Panc1 (cell line): ENCODE results near the gene RELA. TPM values are rescaled to one million over a fixed set of nuclear protein-coding genes. Genes with fewer than 3 reads are reported as not detected.

ENCODE experiments used
- ATAC-seq: fragments of 200-7000 bp; cut with Tn5 transposase; 2 replicates; pipeline ENCODE4 v1.9.1; 2020; ENCODE audit warnings: mild to moderate bottlenecking, moderate library complexity
- BruUV-seq: library from RNA; stranded (reverse); fragments of 400-500 nt; replicated peaks from 2 replicates; lab custom pipeline; 2021; lab: Mats Ljungman, UMichigan
- CTCF ChIA-PET: fragments of 300-600 bp; sonication (Branson Sonifier 250); formaldehyde crosslinking; loops from one replicate; lab custom pipeline; 2022; ENCODE audit warnings: antibody characterized with exemption; lab: Charles Lee
- POLR2A ChIA-PET: fragments of 300-600 bp; sonication (Branson Sonifier 250); formaldehyde crosslinking; loops from one replicate; lab custom pipeline; 2022; ENCODE audit warnings: antibody characterized with exemption; lab: Charles Lee
- DNase-seq: peaks from one replicate; pipeline ENCODE4 v3.0.0-alpha.2; 2010; ENCODE audit warnings: low read depth, low spot score
- H3K27ac ChIP-seq: 2 replicates; pipeline ENCODE4 v1.5.1; 2011; ENCODE audit warnings: mild to moderate bottlenecking, low read length, inconsistent platforms
- H3K27me3 ChIP-seq: fragments of 200-500 bp; sonication (Bioruptor generic); 2 replicates; pipeline ENCODE4 v1.6.0; 2014; ENCODE audit warnings: low read length, inconsistent platforms; ENCODE audit not compliant: control insufficient read depth, insufficient read depth
- H3K36me3 ChIP-seq: fragments of 200-500 bp; sonication (Bioruptor generic); 2 replicates; pipeline ENCODE4 v1.5.1; 2014; ENCODE audit warnings: inconsistent platforms, mild to moderate bottlenecking, low read length, moderate library complexity; ENCODE audit not compliant: control insufficient read depth, insufficient read depth
- H3K4me1 ChIP-seq: 2 replicates; pipeline ENCODE4 v1.5.1; 2011; ENCODE audit warnings: inconsistent platforms, mild to moderate bottlenecking, low read length, moderate library complexity; ENCODE audit not compliant: control insufficient read depth, insufficient read depth
- H3K4me3 ChIP-seq, 2 experiments: 2 replicates each; pipeline ENCODE4 v1.5.1; 2011 to 2012; ENCODE audit warnings: low read depth in 2 of 2, low read length in 2 of 2, mild to moderate bottlenecking in 2 of 2, inconsistent platforms in 1 of 2, moderate library complexity in 1 of 2
- H3K9me3 ChIP-seq: fragments of 200-500 bp; sonication (Bioruptor generic); 2 replicates; pipeline ENCODE4 v1.5.1; 2014; ENCODE audit warnings: low read depth, mild to moderate bottlenecking, inconsistent platforms, low read length, moderate library complexity; ENCODE audit not compliant: control insufficient read depth, insufficient read depth
- POLR2AphosphoS5 ChIP-seq: IDR thresholded peaks from 2 replicates; pipeline ENCODE4 v1.6.1; 2012; ENCODE audit warnings: mild to moderate bottlenecking, low read depth, low read length, moderate library complexity
- SIN3A ChIP-seq: IDR thresholded peaks from 2 replicates; pipeline ENCODE4 v1.6.1; 2012; ENCODE audit warnings: low read depth, mild to moderate bottlenecking, low read length, moderate library complexity, borderline replicate concordance; ENCODE audit not compliant: insufficient read depth
- TCF7L2 ChIP-seq: IDR thresholded peaks from 2 replicates; pipeline ENCODE4 v1.6.1; 2011; ENCODE audit warnings: mild to moderate bottlenecking, low read depth, low read length, inconsistent platforms
- in situ Hi-C: cut with HindIII; loops from 2 replicates; pipeline ENCODE4 v1.10.0; 2016; ENCODE audit warnings: low sequenced_read_pairs, low pct_unique_long_range_greater_than_20kb
- intact Hi-C: fragments of 100-400 bp; cut with micrococcal nuclease; formaldehyde crosslinking; loops from one replicate; pipeline ENCODE4 v1.10.0; 2022; ENCODE audit not compliant: unreplicated experiment
- total RNA-seq: library from RNA; stranded (reverse); gene quantifications from one replicate; pipeline ENCODE4 v1.2.1, GENCODE V29; 2021; ENCODE audit not compliant: unreplicated experiment
- TF ChIP-seq, protein P1 (sequence below): fragments of 450-650 bp; IDR thresholded peaks from 2 replicates; pipeline ENCODE4 v1.5.1; 2017; ENCODE audit warnings: mild to moderate bottlenecking
- TF ChIP-seq, protein P2 (sequence below), 2 experiments: IDR thresholded peaks; 2 replicates each; pipeline ENCODE4 v1.6.1; 2011 to 2012; ENCODE audit warnings: low read depth in 2 of 2, control low read depth in 1 of 2, low read length in 1 of 2, mild to moderate bottlenecking in 1 of 2, moderate library complexity in 1 of 2; ENCODE audit not compliant: insufficient read depth in 1 of 2

Gene RELA
- total RNA-seq, 1 experiment from 2014 or later: 141 TPM

DNA sequence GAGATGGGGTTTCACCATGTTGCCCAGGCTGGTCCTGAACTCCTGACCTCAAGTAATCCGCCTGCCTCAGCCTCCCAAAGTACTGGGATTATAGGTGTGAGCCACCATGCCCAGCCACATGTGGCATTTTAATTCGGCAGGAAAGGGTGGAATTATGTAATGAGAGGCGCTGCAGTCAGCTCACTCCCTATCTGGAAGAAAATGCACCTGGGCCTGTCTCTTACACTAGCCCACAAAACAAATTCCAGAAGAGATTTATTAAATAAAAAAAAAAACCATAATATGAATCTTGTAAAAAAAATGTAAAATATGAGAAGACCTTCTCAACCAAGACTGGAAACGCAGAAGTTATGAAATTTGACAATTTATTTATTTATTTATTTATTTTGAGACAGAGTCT, 41.1 kb upstream of the RELA start:
- no TSS peak for BruUV-seq
- ChIA-PET POLR2A (no interaction called here), CTCF (no interaction called here)

DNA sequence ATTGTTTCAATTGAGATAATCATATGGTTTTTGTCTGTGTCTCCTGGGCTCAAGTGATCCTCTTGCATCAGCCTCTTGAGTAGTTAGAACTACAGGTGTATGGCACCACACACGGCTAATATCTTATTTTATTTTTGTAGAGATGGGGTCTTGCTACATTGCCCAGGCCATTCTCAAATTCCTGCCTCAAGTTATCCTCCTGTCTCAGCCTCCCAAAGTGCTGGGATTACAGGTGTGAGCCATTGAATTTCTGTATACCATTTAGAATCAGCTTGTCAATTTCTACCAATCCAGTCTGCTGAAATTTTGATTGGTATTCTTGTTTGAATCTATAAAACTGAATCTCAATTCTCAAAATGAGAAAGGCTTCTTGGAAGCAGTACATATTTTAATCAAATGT, 39.0 kb upstream of the RELA start:
- H3K36me3 ChIP-seq: no peaks in the 10 kb centered on the region
- no TSS peak for BruUV-seq
- H3K4me3 ChIP-seq: no peak overlapping the region
- ATAC-seq: no peak
- H3K27me3 ChIP-seq: 0 out of 2 replicates have a peak, but pooled peaks cover 5% of the 10 kb centered on the region
- CTCF ChIA-PET: no interaction called here
- no peaks in the 10 kb centered on the region for H3K4me1 ChIP-seq
- intact Hi-C loops: loop anchor here (10.0 kb wide), 1 partner anchor 67 kb away; the partner anchor contains the start of gene SIPA1
- in situ Hi-C loops: no loop called here
- TF ChIP-seq, protein P1, sequence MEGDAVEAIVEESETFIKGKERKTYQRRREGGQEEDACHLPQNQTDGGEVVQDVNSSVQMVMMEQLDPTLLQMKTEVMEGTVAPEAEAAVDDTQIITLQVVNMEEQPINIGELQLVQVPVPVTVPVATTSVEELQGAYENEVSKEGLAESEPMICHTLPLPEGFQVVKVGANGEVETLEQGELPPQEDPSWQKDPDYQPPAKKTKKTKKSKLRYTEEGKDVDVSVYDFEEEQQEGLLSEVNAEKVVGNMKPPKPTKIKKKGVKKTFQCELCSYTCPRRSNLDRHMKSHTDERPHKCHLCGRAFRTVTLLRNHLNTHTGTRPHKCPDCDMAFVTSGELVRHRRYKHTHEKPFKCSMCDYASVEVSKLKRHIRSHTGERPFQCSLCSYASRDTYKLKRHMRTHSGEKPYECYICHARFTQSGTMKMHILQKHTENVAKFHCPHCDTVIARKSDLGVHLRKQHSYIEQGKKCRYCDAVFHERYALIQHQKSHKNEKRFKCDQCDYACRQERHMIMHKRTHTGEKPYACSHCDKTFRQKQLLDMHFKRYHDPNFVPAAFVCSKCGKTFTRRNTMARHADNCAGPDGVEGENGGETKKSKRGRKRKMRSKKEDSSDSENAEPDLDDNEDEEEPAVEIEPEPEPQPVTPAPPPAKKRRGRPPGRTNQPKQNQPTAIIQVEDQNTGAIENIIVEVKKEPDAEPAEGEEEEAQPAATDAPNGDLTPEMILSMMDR: no peak
- TF ChIP-seq TCF7L2 (no peak), SIN3A (no peak), POLR2AphosphoS5 (no peak)
- TF ChIP-seq, protein P2, sequence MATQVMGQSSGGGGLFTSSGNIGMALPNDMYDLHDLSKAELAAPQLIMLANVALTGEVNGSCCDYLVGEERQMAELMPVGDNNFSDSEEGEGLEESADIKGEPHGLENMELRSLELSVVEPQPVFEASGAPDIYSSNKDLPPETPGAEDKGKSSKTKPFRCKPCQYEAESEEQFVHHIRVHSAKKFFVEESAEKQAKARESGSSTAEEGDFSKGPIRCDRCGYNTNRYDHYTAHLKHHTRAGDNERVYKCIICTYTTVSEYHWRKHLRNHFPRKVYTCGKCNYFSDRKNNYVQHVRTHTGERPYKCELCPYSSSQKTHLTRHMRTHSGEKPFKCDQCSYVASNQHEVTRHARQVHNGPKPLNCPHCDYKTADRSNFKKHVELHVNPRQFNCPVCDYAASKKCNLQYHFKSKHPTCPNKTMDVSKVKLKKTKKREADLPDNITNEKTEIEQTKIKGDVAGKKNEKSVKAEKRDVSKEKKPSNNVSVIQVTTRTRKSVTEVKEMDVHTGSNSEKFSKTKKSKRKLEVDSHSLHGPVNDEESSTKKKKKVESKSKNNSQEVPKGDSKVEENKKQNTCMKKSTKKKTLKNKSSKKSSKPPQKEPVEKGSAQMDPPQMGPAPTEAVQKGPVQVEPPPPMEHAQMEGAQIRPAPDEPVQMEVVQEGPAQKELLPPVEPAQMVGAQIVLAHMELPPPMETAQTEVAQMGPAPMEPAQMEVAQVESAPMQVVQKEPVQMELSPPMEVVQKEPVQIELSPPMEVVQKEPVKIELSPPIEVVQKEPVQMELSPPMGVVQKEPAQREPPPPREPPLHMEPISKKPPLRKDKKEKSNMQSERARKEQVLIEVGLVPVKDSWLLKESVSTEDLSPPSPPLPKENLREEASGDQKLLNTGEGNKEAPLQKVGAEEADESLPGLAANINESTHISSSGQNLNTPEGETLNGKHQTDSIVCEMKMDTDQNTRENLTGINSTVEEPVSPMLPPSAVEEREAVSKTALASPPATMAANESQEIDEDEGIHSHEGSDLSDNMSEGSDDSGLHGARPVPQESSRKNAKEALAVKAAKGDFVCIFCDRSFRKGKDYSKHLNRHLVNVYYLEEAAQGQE (IDR thresholded peaks at IDR 0.05; ENCODE audit: insufficient read depth in 1 of 2, low read depth in 2 of 2, low read length in 1 of 2): no peak
- H3K9me3 ChIP-seq: no peaks in the 10 kb centered on the region
- H3K27ac ChIP-seq: no peak overlapping the region
- DNase-seq: no peak
- POLR2A ChIA-PET: no interaction called here

More for the DNA sequence above, 41.1 kb upstream of the RELA start:
- no peaks in the 10 kb centered on the region for H3K9me3 ChIP-seq
- H3K27ac ChIP-seq: no peak overlapping the region
- ATAC-seq (no peak), DNase-seq (no peak)
- no peak overlapping the region for H3K4me3 ChIP-seq
- in situ Hi-C loops: no loop called here
- H3K36me3 ChIP-seq: no peaks in the 10 kb centered on the region
- H3K4me1 ChIP-seq: no peaks in the 10 kb centered on the region
- TF ChIP-seq, protein P1: no peak
- no peak for TF ChIP-seq SIN3A
- TF ChIP-seq, protein P2 (IDR thresholded peaks at IDR 0.05; ENCODE audit: insufficient read depth in 1 of 2, low read depth in 2 of 2, low read length in 1 of 2): no peak
- no peak for TF ChIP-seq TCF7L2
- no peak for TF ChIP-seq POLR2AphosphoS5
- H3K27me3 ChIP-seq: 0 out of 2 replicates have a peak, but pooled peaks cover 5% of the 10 kb centered on the region
- intact Hi-C loops: loop anchor here (10.0 kb wide), 1 partner anchor 69 kb away; the partner anchor contains the start of gene SIPA1
